Stimulated activated CD4-positive, alpha-beta T cell treated with anti-CD3 and anti-CD28 coated beads, Interleukin-2, amount 100 ng/mL, for 4 hours (primary cell): ENCODE results near the gene LURAP1L.
"Not testable (repeated sequence)": the region's sequence is repeated elsewhere in the genome, so short reads cannot be mapped to it uniquely, and the experiment has no call there.

Source experiments
- DNase-seq: peaks from one replicate; pipeline ENCODE4 v3.0.0-alpha.2; 2020; ENCODE audit warnings: low read depth

The LURAP1L gene

DNA sequence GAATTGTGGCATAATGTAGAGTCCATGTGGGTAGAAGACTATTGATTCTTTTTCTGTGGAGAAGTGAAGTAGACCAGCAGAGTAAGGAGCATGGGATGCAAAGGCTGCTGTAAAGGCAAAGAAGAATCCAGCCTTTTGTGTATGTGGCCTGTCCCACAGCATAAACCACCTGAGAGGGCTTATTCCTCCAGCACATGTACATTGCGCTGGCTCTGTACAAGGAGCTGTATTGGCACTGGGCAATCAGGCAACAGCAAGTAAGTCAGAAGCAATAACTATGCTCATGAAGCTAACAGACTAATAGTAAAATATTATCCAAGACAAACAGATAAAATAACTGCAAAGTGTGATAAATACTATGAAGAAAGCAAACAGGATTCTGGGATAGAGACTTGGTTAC lies 86.2 kb downstream of the LURAP1L start:
- DNase-seq: no peak

DNA sequence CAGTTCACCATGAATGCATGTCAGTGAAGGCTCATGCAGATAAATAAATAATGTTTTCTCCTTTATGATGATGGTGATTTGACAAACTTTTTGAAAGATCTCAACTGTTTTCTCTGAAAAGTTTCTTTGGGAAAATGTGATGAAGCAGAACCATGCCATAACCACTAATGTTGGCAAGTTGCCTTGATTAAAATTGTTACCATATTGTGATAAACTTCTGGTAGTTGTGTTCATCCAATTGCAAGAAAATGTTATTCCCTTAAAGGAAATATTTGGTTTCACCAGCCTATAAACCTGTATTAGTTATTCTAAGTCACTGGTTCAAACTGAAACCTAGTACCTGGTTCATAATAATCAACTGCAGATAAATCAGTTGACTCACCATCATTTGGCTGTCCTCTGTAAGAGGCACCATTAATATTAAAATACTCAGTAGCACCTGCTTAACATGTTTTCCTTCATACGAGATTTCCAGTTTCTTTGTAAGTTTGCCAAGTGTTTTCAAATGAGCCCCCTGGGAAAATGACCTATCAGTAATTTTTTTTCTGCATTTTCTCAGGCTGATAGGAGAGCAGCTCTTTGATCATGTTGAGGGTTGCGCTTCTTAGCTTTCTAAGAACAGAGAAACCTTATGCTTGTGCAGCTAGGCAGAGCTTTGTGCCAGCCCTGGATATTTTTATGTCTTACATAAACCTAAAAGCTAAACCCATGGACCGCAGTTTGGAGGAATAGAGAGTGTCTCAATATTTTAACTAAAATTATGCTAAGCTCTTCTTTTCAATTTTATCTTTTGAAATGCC lies 88.0 kb downstream of the LURAP1L start:
- no peak for DNase-seq

DNA sequence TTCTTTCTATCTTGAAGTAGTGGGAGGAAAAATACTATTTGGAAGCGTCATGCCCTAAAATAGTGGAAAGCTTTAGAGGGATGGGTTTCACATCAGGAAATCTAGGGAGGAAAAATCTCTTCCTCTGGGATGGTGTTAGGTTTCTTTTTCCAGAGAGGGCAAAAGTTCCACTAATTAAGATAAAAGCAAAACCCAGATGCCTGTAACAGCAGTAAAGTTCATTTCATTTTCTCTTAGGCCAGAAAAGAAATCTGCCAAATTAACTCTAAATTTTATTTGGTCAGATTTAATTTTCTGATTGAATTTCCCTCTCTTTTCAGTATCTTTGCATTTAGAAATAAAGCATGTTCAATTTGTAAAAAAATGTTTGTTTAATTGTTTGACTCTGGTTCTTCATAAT lies 88.8 kb downstream of the LURAP1L start:
- no peak for DNase-seq

DNA sequence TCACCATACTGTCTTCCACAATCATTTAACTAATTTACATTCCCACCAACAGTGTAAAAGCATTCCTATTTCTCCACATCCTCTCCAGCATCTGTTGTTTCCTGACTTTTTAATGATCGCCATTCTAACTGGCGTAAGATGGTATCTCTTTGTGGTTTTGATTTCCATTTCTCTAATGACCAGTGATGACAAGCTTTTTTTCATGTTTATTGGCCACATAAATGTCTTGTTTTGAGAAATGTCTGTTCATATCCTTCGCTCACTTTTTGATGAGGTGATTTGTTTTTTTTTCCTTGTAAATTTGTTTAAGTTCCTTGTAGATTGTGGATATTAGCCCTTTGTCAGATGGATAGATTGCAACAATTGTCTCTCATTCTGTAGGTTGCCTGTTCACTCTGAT lies 90.6 kb downstream of the LURAP1L start:
- DNase-seq: not testable (repeated sequence)
